Smooth muscle cell of the brain vasculature (primary cell): ENCODE data around the gene VPS51.
A peak's percentile ranks its signal among the peaks of the same experiment; 100 is the strongest.

ENCODE experiments used
- DNase-seq: peaks from one replicate; pipeline ENCODE4 v3.0.0-alpha.2; 2012; ENCODE audit warnings: low read depth, low spot score

VPS51 gene

GRCh38 chr11:65107078-65107477, 11.1 kb downstream of the VPS51 start:
- DNase-seq: no peak

GRCh38 chr11:65107751-65108468, 11.9 kb downstream of the VPS51 start:
- no peak for DNase-seq

GRCh38 chr11:65108469-65109123, 12.6 kb downstream of the VPS51 start:
- DNase-seq: no peak

- no peak for DNase-seq
Measured at GRCh38 chr11:65109231-65110198, 13.5 kb downstream of the VPS51 start.

GRCh38 chr11:65110354-65110861, 14.4 kb downstream of the VPS51 start:
- peak; percentile 52 for DNase-seq

GRCh38 chr11:65111159-65111743, 15.2 kb downstream of the VPS51 start:
- DNase-seq: no peak

- DNase-seq: peak; percentile 70
Measured at GRCh38 chr11:65111744-65112545, 15.9 kb downstream of the VPS51 start, which contains the start of gene TM7SF2. Gene TM7SF2, plus strand, starts transcription at chr11:65111872. Its CDS starts 144 bp downstream, at chr11:65112016.

GRCh38 chr11:65112546-65113360, 16.7 kb downstream of the VPS51 start:
- no peak for DNase-seq

GRCh38 chr11:65113361-65113756, 17.3 kb downstream of the VPS51 start:
- no peak for DNase-seq

GRCh38 chr11:65113839-65114238, 17.8 kb downstream of the VPS51 start:
- no peak for DNase-seq

- no peak for DNase-seq
Measured at GRCh38 chr11:65114538-65115171, 18.6 kb downstream of the VPS51 start.

- no peak for DNase-seq
Measured at GRCh38 chr11:65115361-65116082, 19.5 kb downstream of the VPS51 start.

GRCh38 chr11:65116370-65117205, 20.6 kb downstream of the VPS51 start:
- no peak for DNase-seq

- DNase-seq: peak; percentile 98
Measured at GRCh38 chr11:65117206-65118096, 21.4 kb downstream of the VPS51 start, which contains the start of gene ZNHIT2. Gene ZNHIT2, minus strand, starts transcription at chr11:65117701. Its CDS starts 48 bp downstream, at chr11:65117653.

- DNase-seq: no peak
Measured at GRCh38 chr11:65118097-65118837, 22.3 kb downstream of the VPS51 start.
